GM12873 (cell line): ENCODE results near the gene SH2D3C.

Source experiments
- CTCF ChIP-seq: IDR thresholded peaks from 2 replicates; pipeline ENCODE4 v1.5.1; 2012; ENCODE audit warnings: low read depth, mild to moderate bottlenecking, moderate library complexity, low read length, control low read depth; ENCODE audit not compliant: insufficient read depth; ENCODE audit errors: missing control alignments

SH2D3C gene

GRCh38 chr9:127755061-127756060 is 23.1 kb downstream of the SH2D3C start:
- TF ChIP-seq CTCF, result no peak

GRCh38 chr9:127754099-127755060 is 24.1 kb downstream of the SH2D3C start:
- no peak for TF ChIP-seq CTCF

GRCh38 chr9:127753622-127754021 is 24.8 kb downstream of the SH2D3C start:
- no peak for TF ChIP-seq CTCF

- TF ChIP-seq CTCF, result no peak
Measured at GRCh38 chr9:127753148-127753547, 25.3 kb downstream of the SH2D3C start.

- no peak for TF ChIP-seq CTCF
Measured at GRCh38 chr9:127751269-127752054, 27.0 kb downstream of the SH2D3C start.

GRCh38 chr9:127749090-127749787 is 29.2 kb downstream of the SH2D3C start:
- TF ChIP-seq CTCF, result no peak
